HG03521 (cell line): ENCODE results near the gene MREG.
"Not testable (repeated sequence)": the region's sequence is repeated elsewhere in the genome, so short reads cannot be mapped to it uniquely, and the experiment has no call there.

Experiments used
- ATAC-seq: cut with Tn5 transposase; IDR thresholded peaks from one replicate; pipeline ENCODE4 v1.9.1; 2021; ENCODE audit warnings: mild to moderate bottlenecking, moderate library complexity; ENCODE audit not compliant: unreplicated experiment

The MREG gene

GRCh38 chr2:215966274-215966673, 47.1 kb downstream of the MREG start:
- ATAC-seq, result no peak

- no peak for ATAC-seq
Measured at GRCh38 chr2:215965532-215966165, 47.7 kb downstream of the MREG start.

DNA sequence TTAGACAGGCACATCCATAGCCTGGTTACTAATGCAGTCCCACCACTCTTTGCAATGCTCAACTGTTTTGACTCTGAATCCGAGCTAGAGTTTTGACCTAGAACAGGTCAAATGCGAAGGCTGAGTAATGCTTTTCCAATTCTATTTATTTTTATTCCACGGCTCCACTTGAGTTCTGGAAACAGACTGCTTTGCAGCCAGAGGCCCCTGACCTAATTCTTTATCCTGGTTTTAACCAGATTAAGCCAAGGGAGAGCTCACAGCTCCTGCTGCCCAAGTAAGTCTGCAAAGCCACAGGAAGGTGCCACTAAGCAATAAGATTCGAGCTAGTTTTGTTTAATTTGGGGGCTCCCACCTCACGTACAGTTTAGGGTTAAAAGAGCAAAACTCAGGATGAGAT, 51.4 kb downstream of the MREG start:
- no peak for ATAC-seq

- no peak for ATAC-seq
Measured at GRCh38 chr2:215958257-215958656, 55.1 kb downstream of the MREG start.

- not testable (repeated sequence) for ATAC-seq
Measured at GRCh38 chr2:215957354-215958122, 55.8 kb downstream of the MREG start.

DNA sequence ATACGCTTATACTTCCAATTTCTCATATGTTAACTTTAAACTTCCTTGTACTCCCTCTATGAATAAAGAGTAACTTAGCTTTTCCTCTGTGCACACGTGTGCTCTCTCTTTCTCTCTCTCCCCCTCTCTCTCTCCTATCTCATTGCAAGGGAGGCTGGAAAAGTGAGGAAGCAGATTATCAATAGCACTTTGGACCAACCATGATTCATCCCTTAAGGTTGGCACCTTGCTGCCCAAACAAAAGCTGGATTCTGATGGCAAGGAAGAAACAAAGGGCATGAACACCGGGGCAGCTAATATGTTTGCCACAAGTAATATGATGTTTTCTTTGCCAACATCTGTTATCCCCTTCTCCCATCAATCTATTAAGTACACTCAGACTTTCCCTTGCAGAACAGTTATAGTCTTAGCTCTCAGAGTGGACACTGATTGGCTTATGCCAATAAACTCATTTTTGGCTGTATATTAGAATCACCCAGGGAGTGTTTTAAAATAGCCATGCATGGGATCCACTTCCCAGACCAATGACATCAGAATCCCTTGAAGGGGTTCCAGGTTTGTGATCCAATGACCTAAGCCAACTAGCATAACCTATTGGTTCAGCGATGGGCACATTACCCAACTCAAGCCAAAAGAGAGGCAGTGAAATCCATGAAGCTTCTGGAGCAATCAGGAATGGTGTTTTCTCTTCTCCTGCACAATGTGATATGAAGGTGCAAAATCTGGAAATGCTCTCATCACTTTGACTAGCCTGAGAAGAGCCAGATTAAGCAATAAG, 60.3 kb downstream of the MREG start:
- ATAC-seq, result no peak

DNA sequence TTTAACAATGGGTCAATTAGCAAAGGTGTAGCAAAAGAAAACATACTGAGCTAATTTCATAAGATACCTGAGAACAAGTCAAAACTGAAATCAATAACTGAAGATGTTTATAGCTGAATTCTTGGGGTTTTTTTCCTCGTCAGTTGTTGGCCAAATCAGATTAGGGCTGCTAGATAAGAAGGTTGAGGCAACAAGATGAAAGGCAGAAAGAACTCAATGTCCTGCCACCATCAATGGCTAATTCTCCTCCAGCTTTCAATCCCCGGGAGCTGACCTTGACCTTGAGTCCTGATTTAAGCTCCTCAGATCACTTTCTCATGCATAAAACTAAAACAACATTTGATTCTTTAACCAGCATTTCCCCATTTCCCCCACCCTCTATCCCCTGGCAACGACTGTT, 61.8 kb downstream of the MREG start:
- no peak for ATAC-seq

DNA sequence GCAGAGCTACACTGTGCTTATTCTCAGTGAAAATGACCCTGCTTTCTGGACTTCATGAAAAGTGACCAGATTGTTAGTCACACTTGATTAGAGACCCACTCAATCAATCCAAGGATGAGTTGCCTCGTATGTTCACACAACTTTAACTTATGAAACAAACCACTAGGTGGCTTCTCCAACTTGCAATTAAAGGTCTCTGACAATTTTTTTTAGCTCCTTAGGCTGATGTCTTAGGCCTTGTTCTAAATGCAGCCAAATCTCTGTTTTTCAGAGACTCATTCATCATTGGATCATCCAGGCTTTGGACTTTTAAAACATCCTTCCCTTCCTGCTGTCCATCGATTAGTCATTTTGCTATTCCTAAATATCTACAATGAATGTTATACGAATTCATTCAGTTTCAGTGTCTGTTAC, 63.4 kb downstream of the MREG start:
- peak; percentile 60 for ATAC-seq

GRCh38 chr2:215948051-215948450, 65.3 kb downstream of the MREG start:
- no peak for ATAC-seq

GRCh38 chr2:215946586-215946985, 66.8 kb downstream of the MREG start:
- no peak for ATAC-seq

GRCh38 chr2:215942194-215942593, 71.2 kb downstream of the MREG start:
- ATAC-seq, result no peak

- no peak for ATAC-seq
Measured at GRCh38 chr2:215941726-215942125, 71.6 kb downstream of the MREG start.

- no peak for ATAC-seq
Measured at GRCh38 chr2:215940645-215941184, 72.6 kb downstream of the MREG start.

DNA sequence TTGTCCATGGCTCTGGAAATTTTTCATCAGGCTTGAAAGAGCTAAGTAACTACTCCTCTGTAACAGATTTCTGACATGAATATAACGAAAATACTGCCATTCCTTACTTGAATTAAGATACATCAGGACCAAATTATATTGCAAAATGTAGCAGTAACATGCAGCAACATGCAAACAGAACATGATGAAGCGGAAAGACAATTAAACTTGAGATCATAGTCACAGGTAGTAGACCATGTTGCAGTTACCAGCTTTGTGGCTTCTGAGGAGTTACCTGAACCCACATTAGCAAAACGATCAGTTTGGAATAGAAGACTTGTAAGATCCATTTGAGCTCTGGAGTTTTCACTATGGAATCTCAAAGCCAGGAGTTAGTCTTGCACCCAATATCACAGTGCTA, 76.2 kb downstream of the MREG start:
- no peak for ATAC-seq

DNA sequence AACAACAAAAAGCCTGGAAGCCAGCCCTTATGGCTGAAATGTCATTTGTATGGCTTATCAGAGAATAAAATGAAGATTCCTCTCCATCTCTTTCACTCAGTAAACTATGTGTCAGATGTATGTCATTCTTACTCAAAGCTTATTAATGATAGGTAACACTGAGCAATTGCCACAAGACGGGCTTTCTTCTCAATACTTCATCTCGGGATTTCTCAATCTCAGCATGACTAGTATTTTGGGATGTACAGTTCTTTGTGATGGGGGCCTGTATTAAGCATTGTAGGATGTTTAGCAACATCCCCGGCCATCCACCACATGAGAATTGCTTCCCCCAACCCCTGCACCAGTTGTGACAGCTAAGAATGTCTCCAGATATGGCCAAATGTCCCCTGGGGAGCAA, 80.2 kb downstream of the MREG start:
- ATAC-seq, result no peak

GRCh38 chr2:215931256-215931903, 82.0 kb downstream of the MREG start:
- peak; percentile 93 for ATAC-seq

- no peak for ATAC-seq
Measured at GRCh38 chr2:215930505-215931253, 82.7 kb downstream of the MREG start.

DNA sequence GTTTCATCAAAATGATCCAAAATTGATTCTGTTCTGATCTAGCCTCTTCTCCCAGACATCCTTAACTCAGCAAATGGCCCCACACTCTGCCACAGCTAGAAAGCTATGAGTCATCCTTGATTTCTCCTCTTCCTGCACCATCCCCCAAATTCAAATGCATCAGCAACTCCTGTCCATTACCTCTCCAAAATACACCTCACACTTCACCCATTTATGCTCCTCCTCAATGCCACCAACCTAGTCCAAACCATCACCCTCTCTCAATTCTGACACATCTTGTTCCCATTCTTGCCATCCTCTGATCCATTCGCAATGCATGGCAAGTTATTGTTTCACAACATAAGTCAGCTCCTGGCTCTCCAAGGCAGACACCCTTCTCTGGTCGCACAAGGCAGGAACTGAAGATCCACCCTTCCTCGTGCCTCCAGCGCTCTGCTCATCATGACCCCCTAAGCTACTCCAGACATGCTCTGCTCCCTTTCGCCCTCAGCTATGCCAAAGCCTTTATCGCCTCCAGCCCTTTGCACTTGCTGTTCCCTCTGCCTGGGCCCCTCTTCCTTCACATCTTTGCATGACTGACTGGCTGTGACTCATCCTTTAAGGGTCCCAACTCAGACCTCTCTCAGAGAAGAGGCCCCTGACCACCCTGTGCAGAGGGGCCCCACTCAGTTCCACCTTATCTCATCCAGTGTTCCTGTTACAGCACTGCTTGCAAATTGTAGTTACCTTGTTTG, 83.6 kb downstream of the MREG start:
- ATAC-seq, result no peak

DNA sequence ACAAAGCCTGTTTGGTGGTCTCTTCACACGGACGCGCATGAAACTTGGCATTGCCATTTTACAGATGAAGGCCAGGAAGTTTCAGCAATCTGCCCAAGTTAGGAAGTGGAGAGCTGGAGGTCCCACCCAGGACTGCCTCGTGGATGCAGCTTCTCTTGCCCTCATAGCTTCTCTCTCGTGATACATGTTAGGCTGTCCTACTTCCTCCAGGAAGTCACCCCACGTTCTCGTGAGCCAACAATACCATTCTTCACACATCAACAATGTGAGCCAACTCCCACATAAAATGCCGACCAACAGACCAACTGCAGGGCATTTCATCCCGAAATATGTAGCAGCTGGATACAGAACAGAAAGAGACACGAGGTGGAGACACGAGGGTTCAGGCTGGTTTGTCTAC, 85.3 kb downstream of the MREG start:
- ATAC-seq, result no peak

GRCh38 chr2:215926992-215927391, 86.4 kb downstream of the MREG start:
- ATAC-seq, result not testable (repeated sequence)
